GM06990 (cell line): Measurements from ENCODE around the gene GOLGA6A.

Experiments
- DNase-seq: peaks from one replicate; pipeline ENCODE4 v3.0.0-alpha.2; 2011; ENCODE audit not compliant: insufficient read length; ENCODE audit errors: extremely low read depth
- H3K27me3 ChIP-seq: replicated peaks from 2 replicates; pipeline ENCODE4 v1.6.0; 2011; ENCODE audit warnings: low read length; ENCODE audit not compliant: control insufficient read depth, insufficient read depth
- H3K36me3 ChIP-seq: 2 replicates; pipeline ENCODE4 v1.5.1; 2011; ENCODE audit warnings: low read length; ENCODE audit not compliant: control insufficient read depth, insufficient read depth
- H3K4me3 ChIP-seq: replicated peaks from 2 replicates; pipeline ENCODE4 v1.5.1; 2011; ENCODE audit warnings: low read depth, mild to moderate bottlenecking, control low read depth, low read length
- CTCF ChIP-seq: IDR thresholded peaks from 2 replicates; pipeline ENCODE4 v1.5.1; 2011; ENCODE audit warnings: low read length, control low read depth, mild to moderate bottlenecking, inconsistent platforms; ENCODE audit not compliant: insufficient read depth, poor library complexity, severe bottlenecking

Gene GOLGA6A

GRCh38 chr15:74128785-74129585, 46.6 kb upstream of the GOLGA6A start:
- Histone ChIP-seq H3K27me3 (peaks cover 6% of the 10 kb centered on the region), H3K36me3 (no peaks in the 10 kb centered on the region), H3K4me3 (no peak overlapping the region)
- DNase-seq: no peak
- no peak for TF ChIP-seq CTCF

- H3K27me3 ChIP-seq: peaks cover 6% of the 10 kb centered on the region
- H3K36me3 ChIP-seq: no peaks in the 10 kb centered on the region
- TF ChIP-seq CTCF: no peak
- peak overlapping the region; percentile 51 for H3K4me3 ChIP-seq
- DNase-seq: peak; percentile 52
Measured at GRCh38 chr15:74127954-74128784, 45.8 kb upstream of the GOLGA6A start.

GRCh38 chr15:74127255-74127953, 45.1 kb upstream of the GOLGA6A start:
- TF ChIP-seq CTCF: peak; percentile 100
- Histone ChIP-seq H3K36me3 (no peaks in the 10 kb centered on the region), H3K27me3 (peaks cover 6% of the 10 kb centered on the region), H3K4me3 (peak overlapping the region; percentile 51)
- peak; percentile 84 for DNase-seq

GRCh38 chr15:74124759-74125158, 42.4 kb upstream of the GOLGA6A start:
- no peaks in the 10 kb centered on the region; the same call in none of the 2 replicates for H3K27me3 ChIP-seq
- TF ChIP-seq CTCF: no peak
- DNase-seq: no peak
- H3K36me3 ChIP-seq: no peaks in the 10 kb centered on the region
- H3K4me3 ChIP-seq: no peak overlapping the region

GRCh38 chr15:74124196-74124595, 41.8 kb upstream of the GOLGA6A start:
- no peak for DNase-seq
- Histone ChIP-seq H3K27me3 (no peaks in the 10 kb centered on the region; the same call in none of the 2 replicates), H3K36me3 (no peaks in the 10 kb centered on the region)

More at GRCh38 chr15:74124196-74124595, 41.8 kb upstream of the GOLGA6A start:
- TF ChIP-seq CTCF: no peak
- no peak overlapping the region for H3K4me3 ChIP-seq
